ENCODE results near the gene SLC19A2.

Gene SLC19A2

DNA sequence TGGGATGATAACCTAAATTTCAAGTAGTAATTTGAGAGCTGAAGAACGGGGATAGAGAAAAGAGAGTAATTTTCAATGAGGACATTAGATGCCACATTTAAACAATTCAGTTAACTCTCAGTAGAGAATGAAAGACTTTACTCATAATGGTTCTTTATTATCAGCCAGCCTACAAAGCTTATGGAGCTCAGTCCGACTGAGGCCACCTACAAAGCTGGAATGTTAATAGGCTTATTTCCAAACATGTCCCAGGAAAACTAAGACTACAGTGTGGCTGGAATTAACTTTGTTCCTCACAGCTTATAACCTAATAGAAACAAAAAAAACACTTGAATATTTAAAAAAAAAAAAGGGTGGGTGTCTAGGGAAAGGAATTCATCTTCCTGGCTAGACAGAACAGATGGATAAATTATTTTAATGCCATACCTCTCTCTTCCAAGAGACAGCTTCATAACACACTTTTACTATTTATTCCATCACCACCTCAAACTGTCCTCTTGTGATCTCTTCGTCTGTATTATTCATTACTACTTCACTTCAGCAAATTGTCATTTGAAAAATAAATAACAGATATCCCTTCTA, 9.8 kb downstream of the SLC19A2 start:
- DNase-seq (ENCODE audit: low spot score), result no peak

DNA sequence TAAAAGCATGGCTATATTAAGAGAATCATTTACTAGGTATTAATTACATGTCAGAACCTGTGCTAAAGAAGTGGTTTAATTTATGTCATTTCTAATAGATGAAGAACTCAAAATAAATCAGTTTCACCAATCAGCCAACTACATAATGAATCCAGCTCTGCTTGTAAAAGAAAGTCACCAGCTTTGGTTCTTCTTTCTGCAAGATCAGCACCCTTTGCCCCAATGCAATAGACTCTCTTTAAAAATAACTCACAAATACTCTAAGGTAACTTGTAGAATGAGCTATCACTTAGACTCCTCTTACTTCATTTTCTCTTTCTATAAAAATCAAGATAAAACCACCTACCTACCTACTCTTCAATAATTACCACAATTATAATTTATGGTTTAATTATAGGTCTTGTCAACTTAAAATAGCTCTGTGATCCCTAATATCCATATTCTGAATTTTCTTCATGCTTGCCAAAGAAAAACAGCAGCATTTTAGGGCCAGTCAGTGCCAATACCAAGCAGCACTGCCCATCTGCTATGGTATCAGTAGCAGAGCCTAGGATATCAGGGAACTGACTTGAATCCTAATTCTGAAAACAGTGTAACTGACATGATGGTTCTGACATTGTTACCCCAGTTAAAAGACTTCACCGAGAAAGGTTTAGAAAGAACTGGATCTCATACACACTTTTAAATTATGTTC, 11.3 kb downstream of the SLC19A2 start:
- no peak for DNase-seq (ENCODE audit: low spot score)

GRCh38 chr1:169473347-169473746, 12.4 kb downstream of the SLC19A2 start:
- no peak for DNase-seq (ENCODE audit: low spot score)

GRCh38 chr1:169472738-169473137, 13.0 kb downstream of the SLC19A2 start:
- DNase-seq (ENCODE audit: low spot score), result no peak

DNA sequence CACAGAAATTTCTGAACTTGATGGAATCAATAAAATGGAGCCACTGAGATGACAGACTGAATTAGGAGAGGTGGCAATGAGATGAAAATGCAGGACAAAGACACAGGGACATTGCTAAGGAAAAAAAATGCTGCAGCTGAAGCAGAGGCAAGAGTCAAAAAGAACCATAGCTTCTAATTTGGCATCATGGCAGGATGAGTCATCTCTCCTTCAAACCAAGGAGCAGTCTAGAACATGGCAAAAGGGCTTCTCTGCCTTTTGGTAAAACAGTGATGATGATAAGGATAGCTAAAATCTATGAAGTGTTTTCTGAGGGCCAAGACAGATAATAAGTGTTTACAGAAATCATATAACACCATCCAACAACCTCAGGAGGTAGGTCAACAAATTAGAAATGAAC, 16.8 kb downstream of the SLC19A2 start:
- peak; percentile 39 for DNase-seq (ENCODE audit: low spot score)

GRCh38 chr1:169466259-169467230, 19.2 kb downstream of the SLC19A2 start:
- peak; percentile 54 for DNase-seq (ENCODE audit: low spot score)

DNA sequence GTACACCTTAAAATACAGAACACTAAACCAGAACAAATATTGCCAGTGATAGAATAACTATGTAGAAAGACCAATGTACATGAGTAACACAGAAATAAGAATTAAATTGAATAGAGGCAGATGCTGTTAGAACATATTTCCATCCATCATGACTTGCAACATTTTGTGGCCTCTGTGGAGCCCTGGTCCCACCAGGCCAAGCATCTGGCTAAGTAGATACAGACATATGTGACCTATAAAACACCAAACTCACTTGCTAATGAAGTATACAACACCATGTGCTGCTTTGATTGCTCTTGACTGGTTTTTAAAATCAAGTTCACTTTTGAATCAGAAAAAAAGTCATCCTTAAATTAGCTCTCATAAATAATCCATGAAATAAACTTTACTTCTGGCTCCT, 20.5 kb downstream of the SLC19A2 start:
- DNase-seq (ENCODE audit: low spot score), result no peak

GRCh38 chr1:169462385-169462784, 23.4 kb downstream of the SLC19A2 start:
- no peak for DNase-seq (ENCODE audit: low spot score)

DNA sequence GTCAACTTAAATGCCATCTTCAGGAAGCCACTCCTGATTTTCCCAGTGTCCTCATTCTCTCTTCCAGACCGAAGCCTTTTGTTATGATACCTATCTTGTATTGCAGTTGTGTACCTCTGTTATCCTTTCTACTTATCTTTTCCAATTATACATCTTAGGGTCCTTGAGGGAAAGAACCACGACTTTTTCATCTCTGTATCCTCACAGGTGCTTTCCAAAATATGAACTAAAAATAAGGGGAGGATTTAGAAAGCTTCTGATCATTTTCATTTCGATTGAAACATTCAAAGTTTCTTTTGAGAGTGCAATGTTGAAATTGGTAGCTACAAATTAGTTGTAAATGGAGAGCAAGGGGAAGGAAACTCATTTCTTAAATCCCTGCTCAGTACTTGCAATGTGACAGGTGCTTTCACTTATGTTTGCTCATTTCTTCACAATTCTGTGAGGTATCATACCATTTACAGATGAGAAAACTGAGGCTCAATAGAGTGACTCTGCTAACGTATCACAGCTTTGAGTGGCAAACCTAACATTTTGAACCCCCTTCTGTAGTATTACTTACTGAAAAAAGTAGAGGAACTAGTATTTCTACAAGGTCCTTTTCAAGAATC, 24.2 kb downstream of the SLC19A2 start:
- no peak for DNase-seq (ENCODE audit: low spot score)

DNA sequence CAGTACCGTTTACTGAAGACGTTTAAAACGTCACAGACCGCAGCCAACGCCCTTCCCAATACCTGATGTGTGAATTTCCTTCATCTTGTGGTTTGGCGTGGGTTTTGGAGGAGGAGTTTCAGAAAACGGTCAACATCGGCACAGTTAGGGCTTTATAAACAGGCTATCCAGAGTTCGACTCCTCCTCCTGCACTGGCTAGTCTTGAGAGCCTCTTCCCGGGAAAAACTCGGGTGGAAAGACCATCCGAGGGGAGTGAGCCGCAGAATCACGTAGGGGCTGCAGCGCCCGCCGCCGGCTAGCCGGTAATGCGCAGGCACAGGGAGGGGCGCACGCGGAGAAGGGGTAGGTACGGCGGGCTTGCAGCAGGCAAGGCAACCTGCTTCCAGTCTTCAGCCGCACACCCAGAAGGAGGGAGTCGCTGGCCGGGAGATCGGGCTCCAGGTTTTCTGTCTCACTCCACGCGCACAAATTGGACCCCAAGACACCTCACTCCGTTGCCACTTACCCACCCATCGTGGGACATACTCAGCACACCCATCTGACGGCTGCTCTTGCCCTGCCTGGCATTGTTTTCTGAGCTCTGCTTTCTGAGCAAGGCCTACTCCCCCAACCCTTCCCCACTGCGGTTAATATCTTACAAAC, 25.4 kb downstream of the SLC19A2 start:
- no peak for DNase-seq (ENCODE audit: low spot score)

- no peak for DNase-seq (ENCODE audit: low spot score)
These were observed 28.3 kb downstream of the SLC19A2 start for GRCh38 chr1:169457443-169457842.

DNA sequence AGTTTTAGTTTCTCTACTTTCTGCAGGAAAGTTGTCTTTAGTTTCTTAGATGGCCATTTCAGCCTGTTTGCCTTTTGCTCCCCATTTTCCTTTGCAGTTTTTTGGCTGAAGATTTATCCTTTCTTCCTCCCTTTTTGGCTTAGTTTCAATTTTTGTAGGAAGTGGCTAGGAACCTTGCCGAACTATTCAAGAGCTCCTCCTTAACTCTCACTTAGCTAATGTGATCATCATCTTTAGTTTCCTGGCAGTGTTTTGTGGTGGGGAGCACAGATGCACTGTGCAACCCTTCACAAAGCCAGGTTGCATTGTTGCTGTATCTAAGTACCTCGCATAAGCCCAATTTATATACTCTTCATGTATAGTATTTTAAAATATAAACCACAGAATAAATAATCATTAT, 29.7 kb downstream of the SLC19A2 start:
- no peak for DNase-seq (ENCODE audit: low spot score)

DNA sequence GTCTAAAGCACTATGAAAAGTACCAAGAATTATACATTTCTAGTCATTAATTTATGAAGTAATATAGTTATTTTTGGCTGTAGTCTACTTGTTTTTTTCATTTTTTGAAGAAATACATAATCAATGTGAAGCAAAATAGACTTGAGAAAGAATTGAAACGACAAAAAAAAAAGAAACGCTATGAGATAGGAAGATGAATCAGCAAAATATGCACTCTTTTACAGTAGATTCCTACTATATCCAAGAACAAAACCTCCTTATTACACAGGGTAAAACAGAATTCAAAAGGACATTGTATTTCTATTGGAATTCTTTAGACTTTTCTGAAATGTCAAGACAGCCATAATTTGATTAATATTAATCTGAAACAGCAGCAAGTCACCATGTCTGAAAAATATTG, 32.8 kb downstream of the SLC19A2 start:
- no peak for DNase-seq (ENCODE audit: low spot score)

DNA sequence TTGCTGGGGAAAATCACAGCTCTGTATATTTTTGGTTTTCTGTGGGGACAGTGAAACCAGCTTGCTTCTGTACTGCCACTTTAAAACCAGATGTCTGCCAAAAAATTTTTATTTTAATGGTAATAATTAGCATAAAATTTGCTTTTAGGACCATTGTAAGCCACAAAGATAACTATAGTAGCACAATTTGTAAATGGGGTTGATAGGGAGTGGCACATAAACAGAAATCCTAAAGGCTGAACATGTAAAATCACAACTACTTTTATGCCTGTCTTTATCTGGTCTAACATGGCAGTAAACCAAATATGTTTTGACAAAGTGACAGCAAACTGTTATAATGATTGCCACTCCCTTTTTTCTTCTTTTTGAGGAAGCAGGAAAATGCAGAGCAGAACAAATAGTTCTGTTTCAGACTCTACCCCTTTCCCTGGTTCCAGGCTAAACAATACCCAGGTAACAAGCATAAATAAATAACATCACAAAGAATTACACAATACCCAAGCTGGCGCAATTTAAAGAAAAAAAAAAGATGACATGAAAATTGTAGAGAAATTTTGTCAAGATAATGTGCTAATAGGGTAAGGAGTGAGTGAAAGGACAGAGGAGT, 34.4 kb downstream of the SLC19A2 start:
- no peak for DNase-seq (ENCODE audit: low spot score)

DNA sequence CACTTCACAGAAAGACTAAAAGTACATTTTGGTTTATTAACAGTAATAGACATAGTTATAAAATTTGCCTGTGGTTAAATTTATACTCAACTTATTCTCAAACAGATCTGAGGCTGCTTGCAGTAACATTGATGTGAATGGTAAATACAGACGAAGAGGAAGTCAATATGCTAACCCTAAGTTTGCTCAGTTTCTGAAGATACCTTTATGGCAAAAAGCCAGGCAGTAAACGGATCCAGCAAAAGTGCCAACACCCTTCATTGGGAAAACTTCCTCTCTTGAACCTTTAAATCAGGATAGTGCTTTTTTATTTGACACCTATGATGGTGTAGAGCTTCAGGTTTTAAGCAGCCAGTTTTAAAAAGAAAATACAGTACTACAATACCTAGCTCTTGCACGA, 41.8 kb downstream of the SLC19A2 start:
- DNase-seq (ENCODE audit: low spot score), result no peak

GRCh38 chr1:169427081-169427641, 58.6 kb downstream of the SLC19A2 start, which contains the start of gene CCDC181:
Gene CCDC181 (minus strand): TSS chr1:169427474. CDS start chr1:169424927, 2,547 bp downstream.
- DNase-seq (ENCODE audit: low spot score), result peak; percentile 6

GRCh38 chr1:169426174-169426705, 59.5 kb downstream of the SLC19A2 start:
- no peak for DNase-seq (ENCODE audit: low spot score)

- DNase-seq (ENCODE audit: low spot score), result no peak
These were observed 64.4 kb downstream of the SLC19A2 start for GRCh38 chr1:169421309-169421708.

GRCh38 chr1:169414952-169415351, 70.8 kb downstream of the SLC19A2 start:
- no peak for DNase-seq (ENCODE audit: low spot score)

Data from AG08395 (cell line).